ENCODE measurements around the gene TAS2R41. TPM values are rescaled to one million over a fixed set of nuclear protein-coding genes. Genes with fewer than 3 reads are reported as not detected.

The TAS2R41 gene
- total RNA-seq, 1 experiment from 2014 or later: not detected

GRCh38 chr7:143458681-143459080, 19.0 kb upstream of the TAS2R41 start:
- no peak overlapping the region for H3K18ac ChIP-seq (ENCODE audit: insufficient read length, low read depth, low read length)
- no peaks in the 10 kb centered on the region for H4K20me1 ChIP-seq (ENCODE audit: control insufficient read depth, insufficient read depth, insufficient read length)
- no peaks in the 10 kb centered on the region for H3K79me2 ChIP-seq (ENCODE audit: insufficient read depth, low read length)
- no peak overlapping the region for H3K4ac ChIP-seq (ENCODE audit: low read depth, low read length)
- no peak overlapping the region for H4K91ac ChIP-seq (ENCODE audit: insufficient read length, low read depth, low read length)
- H2BK15ac ChIP-seq (ENCODE audit: low read depth, low read length): no peak overlapping the region
- H3K9ac ChIP-seq (ENCODE audit: extremely low read depth, insufficient read length, low read length): no peak overlapping the region
- no peak overlapping the region for H4K5ac ChIP-seq (ENCODE audit: insufficient read length, low read depth, low read length)
- Mint-ChIP-seq H3K9me3 (peaks cover 11 to 24% of the 10 kb centered on the region in 2 experiments), H3K27me3 (ENCODE audit: low read depth) (no peaks in the 10 kb centered on the region; the same call in 1 of the 2 replicates), H3K36me3 (ENCODE audit: insufficient read depth in 1 of 3, low read depth in 3 of 3) (peaks cover 0 to 22% (median 6%) of the 10 kb centered on the region in 3 experiments; a peak in 5 of 7 replicates), H3K27ac (no peak overlapping the region), H3K4me3 (no peak overlapping the region), H3K4me1 (peaks cover 4% of the 10 kb centered on the region in 2 experiments; a peak in 2 of 4 replicates)
- H3K23me2 ChIP-seq (ENCODE audit: insufficient read length, low read depth, low read length, poor library complexity, severe bottlenecking): no peaks in the 10 kb centered on the region
- no peak overlapping the region for H2BK5ac ChIP-seq (ENCODE audit: insufficient read length, low read length)
- H3K27ac ChIP-seq (ENCODE audit: insufficient read length, low read depth, low read length): no peak overlapping the region
- H3K79me1 ChIP-seq (ENCODE audit: insufficient read depth, low read depth, low read length, poor library complexity, severe bottlenecking): no peaks in the 10 kb centered on the region
- no peak overlapping the region for H3K14ac ChIP-seq (ENCODE audit: insufficient read depth, low read length)
- no peak overlapping the region for H3K23ac ChIP-seq (ENCODE audit: insufficient read length, low read depth, low read length)
- H2BK12ac ChIP-seq (ENCODE audit: insufficient read length, low read depth, low read length): no peak overlapping the region
- H4K8ac ChIP-seq (replicated peaks; ENCODE audit: insufficient read length, low read depth, low read length): no peak overlapping the region
- no peak for DNase-seq
- H2AFZ ChIP-seq (ENCODE audit: low read length): no peak overlapping the region
- no peak for TF ChIP-seq CTCF (conservative IDR thresholded peaks at IDR 0.05)
- no peaks in the 10 kb centered on the region for H3K4me1 ChIP-seq (ENCODE audit: insufficient read depth, low read length)
- no peak overlapping the region for H2BK120ac ChIP-seq (ENCODE audit: low read depth, low read length, poor library complexity, severe bottlenecking)
- no peak overlapping the region for H3K4me2 ChIP-seq (ENCODE audit: insufficient read depth, insufficient read length, low read length)
- H3K56ac ChIP-seq (ENCODE audit: insufficient read length, low read depth, low read length): no peak overlapping the region
- H3K9me3 ChIP-seq (ENCODE audit: control insufficient read depth, low read depth, low read length): peaks cover 7% of the 10 kb centered on the region
- H3T11ph ChIP-seq (ENCODE audit: low read length): no peak overlapping the region
- WGBS (ENCODE audit: extremely low coverage, insufficient read length, low lambda C conversion rate): no CpG with 5 or more reads among the region's 3 CpGs
- no peak overlapping the region for H2BK20ac ChIP-seq (ENCODE audit: low read depth, low read length, poor library complexity, severe bottlenecking)
- H3K27me3 ChIP-seq (ENCODE audit: insufficient read depth, low read length): no peaks in the 10 kb centered on the region
- no peak overlapping the region for H2AK5ac ChIP-seq (ENCODE audit: insufficient read length, low read length)
